ENCODE measurements around the gene SLC7A10.

DNA sequence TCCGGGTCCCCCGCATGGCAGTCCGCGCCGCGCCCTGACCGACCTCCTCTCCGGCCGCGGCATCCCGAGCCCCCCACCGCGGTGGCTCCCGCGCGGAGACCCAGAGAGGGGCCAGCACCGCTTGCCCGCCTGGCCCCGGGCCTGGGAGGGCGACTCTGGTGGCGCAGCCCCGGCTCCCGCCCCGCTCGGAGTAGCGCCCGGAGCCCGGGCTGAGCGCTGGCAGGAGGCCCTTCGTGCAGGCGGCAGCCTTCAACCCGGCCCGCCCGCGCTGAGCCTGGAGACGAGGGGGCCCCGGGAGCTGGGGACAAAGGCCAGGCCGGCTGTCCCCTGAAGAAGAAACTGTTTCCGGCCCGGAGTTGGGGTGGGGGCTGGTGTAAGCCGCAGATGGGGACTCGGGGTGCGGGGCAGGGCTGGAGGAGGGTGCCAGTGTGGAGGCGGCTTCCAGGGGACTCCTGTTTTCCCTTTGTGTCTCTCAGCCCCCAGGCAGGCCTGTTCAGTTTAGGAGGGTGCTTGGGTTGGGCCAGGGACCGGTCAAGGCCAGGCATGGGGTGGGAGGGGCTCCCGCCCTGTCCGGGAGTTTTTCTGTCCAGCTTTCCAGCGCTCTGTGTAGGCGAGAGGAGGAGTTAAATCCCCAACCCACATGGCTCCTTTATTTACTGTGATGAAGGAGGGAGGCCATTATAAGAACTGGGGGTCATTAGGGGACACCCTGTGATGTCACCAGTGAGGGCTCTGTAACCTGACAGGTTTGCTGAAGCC lies 30.6 kb downstream of the SLC7A10 start:
- TF ChIP-seq EZH2 (IDR thresholded peaks at IDR 0.05; ENCODE audit: borderline replicate concordance, low read depth, low read length, severe bottlenecking): no peak
- TF ChIP-seq, protein P1, sequence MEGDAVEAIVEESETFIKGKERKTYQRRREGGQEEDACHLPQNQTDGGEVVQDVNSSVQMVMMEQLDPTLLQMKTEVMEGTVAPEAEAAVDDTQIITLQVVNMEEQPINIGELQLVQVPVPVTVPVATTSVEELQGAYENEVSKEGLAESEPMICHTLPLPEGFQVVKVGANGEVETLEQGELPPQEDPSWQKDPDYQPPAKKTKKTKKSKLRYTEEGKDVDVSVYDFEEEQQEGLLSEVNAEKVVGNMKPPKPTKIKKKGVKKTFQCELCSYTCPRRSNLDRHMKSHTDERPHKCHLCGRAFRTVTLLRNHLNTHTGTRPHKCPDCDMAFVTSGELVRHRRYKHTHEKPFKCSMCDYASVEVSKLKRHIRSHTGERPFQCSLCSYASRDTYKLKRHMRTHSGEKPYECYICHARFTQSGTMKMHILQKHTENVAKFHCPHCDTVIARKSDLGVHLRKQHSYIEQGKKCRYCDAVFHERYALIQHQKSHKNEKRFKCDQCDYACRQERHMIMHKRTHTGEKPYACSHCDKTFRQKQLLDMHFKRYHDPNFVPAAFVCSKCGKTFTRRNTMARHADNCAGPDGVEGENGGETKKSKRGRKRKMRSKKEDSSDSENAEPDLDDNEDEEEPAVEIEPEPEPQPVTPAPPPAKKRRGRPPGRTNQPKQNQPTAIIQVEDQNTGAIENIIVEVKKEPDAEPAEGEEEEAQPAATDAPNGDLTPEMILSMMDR (IDR thresholded peaks at IDR 0.05; ENCODE audit: borderline replicate concordance, extremely low read depth, low read length, poor library complexity, severe bottlenecking): no peak
